NCI-H748 treated with DMSO at 0.1 percent for 48 hours (cell line): Measurements from ENCODE around the gene SMPDL3A.

ENCODE experiments used
- DNase-seq: peaks from one replicate; lab custom pipeline; 2025; lab: John Stamatoyannopoulos, UW

SMPDL3A gene

GRCh38 chr6:122775975-122776374 lies 13.1 kb upstream of the SMPDL3A start:
- no peak for DNase-seq

- no peak for DNase-seq
These were observed 10.8 kb upstream of the SMPDL3A start for GRCh38 chr6:122778302-122778701.

DNA sequence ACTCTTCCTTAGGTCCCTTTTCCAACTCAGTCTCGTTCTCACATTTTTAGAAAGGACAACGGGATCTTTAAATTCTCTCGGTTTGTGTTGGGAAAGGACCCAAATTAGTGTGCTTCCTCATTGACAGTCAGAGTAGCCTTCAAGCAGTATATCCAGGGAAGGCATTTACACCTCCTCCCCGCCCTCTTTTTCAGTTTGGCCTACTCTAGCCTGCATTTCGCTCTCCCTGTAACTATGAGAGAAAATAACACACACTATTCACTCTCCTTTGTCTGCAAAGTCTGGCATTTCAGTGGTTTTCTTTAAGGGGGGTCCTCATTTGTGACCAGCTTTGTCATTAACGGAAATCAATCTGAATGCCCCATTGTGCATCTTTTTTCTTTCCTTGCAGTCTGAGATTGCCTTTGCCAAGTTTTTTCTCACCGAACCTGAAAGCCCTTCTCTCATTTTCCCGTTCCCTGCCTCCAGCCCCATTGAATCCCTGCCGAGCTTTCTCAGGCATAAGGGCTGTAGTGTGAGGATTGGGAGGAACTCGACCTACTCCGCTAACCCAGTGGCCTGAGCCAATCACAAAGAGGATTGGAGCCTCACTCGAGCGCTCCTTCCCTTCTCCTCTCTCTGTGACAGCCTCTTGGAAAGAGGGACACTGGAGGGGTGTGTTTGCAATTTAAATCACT lies 9.9 kb upstream of the SMPDL3A start:
- DNase-seq: no peak

DNA sequence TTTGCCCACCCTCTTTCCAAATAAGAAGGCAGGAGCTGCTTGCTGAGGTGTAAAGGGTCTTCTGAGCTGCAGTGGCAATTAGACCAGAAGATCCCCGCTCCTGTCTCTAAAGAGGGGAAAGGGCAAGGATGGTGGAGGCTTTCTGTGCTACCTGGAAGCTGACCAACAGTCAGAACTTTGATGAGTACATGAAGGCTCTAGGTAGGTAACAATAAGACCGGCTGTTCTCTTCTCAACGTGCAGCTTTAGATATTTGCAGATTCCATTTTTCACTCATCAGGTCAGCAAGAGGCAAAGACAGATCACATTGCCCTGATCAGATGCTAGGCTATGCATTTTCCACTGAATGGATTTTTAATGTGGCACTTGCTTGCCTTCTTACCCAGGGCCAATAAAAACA lies 9.4 kb upstream of the SMPDL3A start, which contains the start of gene FABP7:
Gene FABP7 (plus strand): TSS at position 50 of the 400 bp plus-strand sequence. CDS start 79 bp downstream, at position 129.
- no peak for DNase-seq

GRCh38 chr6:122780114-122780513 lies 8.9 kb upstream of the SMPDL3A start:
- DNase-seq: no peak

- no peak for DNase-seq
These were observed 7.3 kb upstream of the SMPDL3A start for GRCh38 chr6:122781716-122782115.

GRCh38 chr6:122783401-122783800 lies 5.7 kb upstream of the SMPDL3A start:
- DNase-seq: no peak

GRCh38 chr6:122785891-122786290 lies 3.2 kb upstream of the SMPDL3A start:
- DNase-seq: no peak

DNA sequence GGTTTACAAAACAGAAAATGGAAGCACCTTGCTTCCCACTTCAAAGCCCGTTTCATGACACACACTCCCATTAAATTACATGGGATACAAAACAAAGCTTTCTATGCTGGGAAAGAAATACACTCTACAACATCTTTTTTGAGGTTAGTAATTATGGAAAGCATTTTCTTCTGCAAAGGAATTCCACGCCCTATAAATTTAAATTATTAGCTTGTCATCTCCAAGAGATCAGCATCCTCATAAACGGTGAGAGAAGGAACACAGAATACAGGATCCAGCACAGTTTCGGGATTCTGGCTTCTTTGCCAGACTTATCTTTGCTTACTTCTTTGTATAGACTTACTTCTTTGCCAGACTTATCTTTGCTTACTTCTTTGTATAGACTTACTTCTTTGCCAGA lies 1.3 kb upstream of the SMPDL3A start:
- DNase-seq: no peak

DNA sequence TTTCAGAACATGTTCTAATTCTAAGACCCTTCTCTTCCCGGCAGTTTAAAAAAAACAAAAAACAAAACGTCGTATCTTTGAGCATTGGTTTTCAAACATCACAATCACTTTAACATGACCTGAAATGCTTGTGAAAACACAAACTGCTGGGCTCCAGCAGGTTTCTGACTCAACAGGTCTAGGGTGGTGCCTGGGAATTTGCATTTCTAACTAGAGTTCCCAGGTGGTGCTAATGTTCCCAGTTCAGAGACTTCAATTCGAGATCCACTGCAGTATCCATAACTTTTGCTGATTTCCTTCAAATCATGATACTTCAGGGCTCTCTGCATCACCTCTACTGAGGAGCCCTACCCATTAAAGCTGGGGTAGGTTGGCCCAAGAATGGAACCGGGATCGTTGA lies 850 bp upstream of the SMPDL3A start:
- no peak for DNase-seq

GRCh38 chr6:122788663-122789181 lies 336 bp upstream of the SMPDL3A start:
- peak; percentile 46 for DNase-seq

GRCh38 chr6:122790028-122790422 lies 967 bp downstream of the SMPDL3A start:
- DNase-seq: peak; percentile 79

- no peak for DNase-seq
These were observed 1.6 kb downstream of the SMPDL3A start for GRCh38 chr6:122790423-122791309.

DNA sequence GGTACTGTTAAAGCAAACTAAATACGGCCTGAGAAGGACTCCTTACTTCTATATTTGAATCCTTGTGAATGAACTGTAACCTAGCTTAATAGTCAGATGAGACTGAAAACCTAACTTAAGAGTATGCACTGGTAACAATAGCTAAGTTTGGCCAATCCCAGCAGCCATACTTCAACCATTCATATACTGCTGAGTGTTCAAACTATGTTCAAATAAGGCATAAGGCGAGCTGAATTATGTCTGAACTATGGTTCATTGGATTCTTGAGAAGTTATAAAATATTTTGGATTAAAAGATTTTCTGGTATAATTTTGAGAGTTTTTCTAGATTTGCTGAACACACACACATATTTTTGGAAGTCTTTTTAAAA lies 2.2 kb downstream of the SMPDL3A start:
- no peak for DNase-seq

DNA sequence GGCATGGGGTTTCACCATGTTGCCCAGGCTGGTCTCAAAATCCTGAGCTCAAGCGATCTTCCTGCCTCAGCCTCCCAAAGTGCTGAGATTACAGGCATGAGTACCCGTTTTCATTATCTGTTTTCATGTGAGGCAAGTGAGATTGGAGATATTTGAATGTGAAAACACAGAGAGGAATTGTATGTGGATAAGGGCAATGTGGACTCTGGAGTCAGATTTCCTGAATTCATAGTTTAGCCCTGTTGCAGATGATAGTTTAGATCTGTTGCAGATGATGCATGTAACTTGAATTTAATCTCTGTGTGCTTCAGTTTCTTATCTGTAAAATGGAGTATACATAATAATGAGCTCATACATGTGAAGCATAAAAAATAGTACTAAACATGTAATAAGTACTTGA lies 3.7 kb downstream of the SMPDL3A start:
- no peak for DNase-seq

DNA sequence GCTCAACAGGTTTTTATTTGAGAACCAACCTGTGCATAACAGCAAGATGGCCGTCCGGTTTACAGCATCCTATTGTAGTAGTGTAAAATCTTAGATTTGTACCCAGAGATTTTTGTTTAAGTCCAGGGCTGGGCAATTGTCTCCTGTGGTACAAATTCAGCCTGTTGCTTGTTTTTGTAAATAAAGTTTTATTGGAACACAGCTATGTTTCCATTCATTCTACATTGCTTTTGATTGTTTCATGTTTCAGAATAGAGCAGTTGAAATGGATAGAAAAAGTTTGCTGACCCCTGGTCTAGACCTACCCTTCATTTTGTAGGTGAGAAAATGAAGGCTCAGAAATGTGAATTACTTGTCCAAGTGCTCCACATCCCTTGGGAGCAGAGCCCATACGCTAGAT lies 8.5 kb downstream of the SMPDL3A start:
- DNase-seq: no peak

DNA sequence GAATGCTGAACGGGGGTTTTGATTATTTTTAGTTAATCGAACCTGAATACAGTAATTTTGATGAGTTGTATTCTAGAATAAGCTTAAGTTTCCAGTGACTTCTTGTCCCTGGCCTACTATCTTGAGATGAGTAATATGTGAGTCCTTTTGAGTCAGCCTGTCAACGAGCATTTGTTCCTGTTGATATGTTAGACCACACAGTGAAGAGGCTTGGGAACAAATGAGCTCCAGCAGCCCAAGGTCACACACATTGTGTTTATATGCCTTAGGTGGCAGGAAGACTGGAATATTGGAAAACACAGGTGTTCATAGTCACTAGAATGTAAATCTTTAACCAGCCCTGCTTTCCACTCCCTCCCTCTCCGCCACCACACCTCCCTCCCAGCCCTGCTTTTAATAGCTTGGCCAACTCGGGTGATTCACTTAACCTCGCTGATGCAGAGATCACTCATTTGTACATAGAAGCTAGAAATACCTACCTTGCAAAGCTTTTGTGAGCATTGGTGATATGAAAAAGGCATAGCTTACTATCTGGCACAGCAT lies 9.1 kb downstream of the SMPDL3A start:
- DNase-seq: peak; percentile 29

DNA sequence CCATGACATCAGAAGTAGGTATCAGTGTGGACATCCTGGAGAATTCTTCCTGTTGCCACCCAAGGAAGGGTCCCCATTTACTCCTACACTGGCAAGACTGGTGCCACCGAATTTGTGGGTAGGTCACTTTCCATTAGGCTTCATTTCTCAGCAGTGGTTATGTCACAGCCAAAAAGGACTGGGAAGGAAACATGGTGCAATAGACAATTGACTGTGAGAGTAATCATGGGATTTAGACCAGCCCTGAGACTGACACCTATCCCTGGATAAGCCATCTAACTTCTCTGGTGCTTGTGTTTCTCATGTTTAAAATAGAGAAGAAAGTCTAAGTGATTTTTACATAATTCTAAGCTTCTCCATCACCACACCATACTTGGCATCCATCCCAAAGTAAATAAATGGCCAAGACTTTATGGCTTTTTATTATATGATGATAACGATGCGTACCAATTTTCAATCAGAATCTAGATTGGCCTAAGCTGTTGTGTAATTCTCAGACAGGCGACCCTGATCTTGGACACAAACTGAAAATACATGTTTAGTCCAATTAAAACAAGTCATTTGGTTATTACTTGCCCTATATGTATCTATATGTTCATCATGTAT lies 10.2 kb downstream of the SMPDL3A start:
- DNase-seq: no peak

GRCh38 chr6:122799916-122800686 lies 11.0 kb downstream of the SMPDL3A start:
- no peak for DNase-seq

- no peak for DNase-seq
These were observed 11.8 kb downstream of the SMPDL3A start for GRCh38 chr6:122800906-122801305.

GRCh38 chr6:122801397-122801796 lies 12.3 kb downstream of the SMPDL3A start:
- no peak for DNase-seq
